GM18868 (cell line): ENCODE results near the gene HPSE2.
"Not testable (repeated sequence)": the region's sequence is repeated elsewhere in the genome, so short reads cannot be mapped to it uniquely, and the experiment has no call there.

Experiments
- ATAC-seq: cut with Tn5 transposase; IDR thresholded peaks from one replicate; pipeline ENCODE4 v1.9.1; 2021; ENCODE audit warnings: mild to moderate bottlenecking, moderate library complexity; ENCODE audit not compliant: unreplicated experiment

HPSE2 gene

GRCh38 chr10:98577168-98577567, 658.5 kb downstream of the HPSE2 start:
- ATAC-seq, result no peak

DNA sequence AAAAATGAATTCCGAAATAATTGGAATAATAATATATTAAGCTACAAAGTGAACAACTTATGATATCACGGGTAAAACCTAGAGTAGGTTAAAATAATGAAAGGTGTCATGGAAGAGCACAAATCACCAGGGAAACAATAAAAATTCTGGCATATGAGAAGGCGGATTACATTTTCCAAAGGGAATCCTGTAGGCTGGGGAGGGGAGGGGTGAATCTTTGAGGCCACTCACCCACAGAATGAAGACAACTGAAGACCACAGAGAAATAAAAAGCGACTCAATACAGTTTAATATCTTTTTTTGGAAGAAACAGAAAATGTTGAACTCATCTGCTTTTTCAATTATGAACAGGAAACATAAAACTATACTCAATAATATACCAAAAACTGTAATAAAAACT, 659.6 kb downstream of the HPSE2 start:
- no peak for ATAC-seq

DNA sequence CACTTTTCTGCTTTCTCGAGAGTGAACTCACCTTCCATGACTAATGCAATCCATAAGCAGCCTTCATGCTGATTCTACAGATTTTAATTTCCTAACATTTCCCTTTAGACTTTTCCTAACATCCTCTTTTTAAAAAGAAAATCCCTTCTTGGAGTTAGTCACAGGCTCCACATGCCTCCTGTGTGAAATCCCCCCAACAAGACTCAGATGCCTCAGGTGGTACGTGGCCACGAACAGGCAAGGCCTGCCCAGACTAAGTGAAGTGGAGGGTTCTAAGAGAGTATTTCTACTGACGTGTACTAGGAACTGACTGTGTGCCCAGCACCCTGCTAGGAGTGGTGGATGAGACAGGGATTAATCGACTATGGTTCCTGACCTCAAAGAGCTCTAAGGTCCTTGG, 663.1 kb downstream of the HPSE2 start:
- ATAC-seq, result no peak

GRCh38 chr10:98570834-98571233, 664.8 kb downstream of the HPSE2 start:
- ATAC-seq, result no peak

DNA sequence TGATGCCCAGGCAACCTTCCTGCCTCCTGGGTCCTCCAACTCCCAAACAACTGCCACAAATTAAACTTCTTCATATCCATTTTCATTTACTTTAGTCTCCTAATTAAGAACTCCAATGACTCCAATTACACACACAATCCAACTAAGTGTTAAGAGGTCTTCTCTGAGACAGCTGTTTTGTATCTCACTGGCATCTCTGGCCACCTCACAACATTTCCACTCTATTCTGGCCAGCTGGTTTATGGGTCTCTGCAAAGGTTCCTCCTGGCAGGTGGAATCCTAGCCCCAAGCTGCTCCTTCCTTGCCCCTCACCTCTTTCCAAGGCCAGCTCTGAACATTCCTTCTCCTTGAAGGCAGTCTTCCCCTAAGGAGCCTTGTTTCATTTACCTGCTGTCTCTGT, 665.8 kb downstream of the HPSE2 start:
- ATAC-seq, result no peak

GRCh38 chr10:98568551-98568950, 667.1 kb downstream of the HPSE2 start:
- ATAC-seq, result no peak

GRCh38 chr10:98567391-98568133, 668.1 kb downstream of the HPSE2 start:
- ATAC-seq, result no peak

DNA sequence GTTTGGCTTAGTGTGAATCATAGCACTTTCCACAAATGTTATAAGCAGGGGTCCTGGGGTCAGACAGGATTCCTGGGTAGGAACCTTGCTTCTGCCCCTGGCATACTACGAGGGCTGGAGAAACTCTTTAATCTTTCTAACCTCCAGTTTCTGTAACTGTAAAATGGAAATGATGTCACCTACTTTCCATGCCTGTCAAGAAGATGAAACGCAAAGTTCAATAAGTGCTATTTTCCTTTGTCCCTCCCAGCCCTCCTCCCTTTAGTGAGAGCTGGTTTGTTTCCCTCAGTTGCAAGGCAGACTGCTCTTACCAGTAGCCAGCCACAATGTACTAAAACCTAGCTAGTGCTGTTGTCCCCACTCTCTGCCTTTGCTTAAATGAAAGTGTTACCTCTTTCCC, 671.8 kb downstream of the HPSE2 start:
- no peak for ATAC-seq

- ATAC-seq, result no peak
These were observed 675.1 kb downstream of the HPSE2 start for GRCh38 chr10:98560565-98560964.

DNA sequence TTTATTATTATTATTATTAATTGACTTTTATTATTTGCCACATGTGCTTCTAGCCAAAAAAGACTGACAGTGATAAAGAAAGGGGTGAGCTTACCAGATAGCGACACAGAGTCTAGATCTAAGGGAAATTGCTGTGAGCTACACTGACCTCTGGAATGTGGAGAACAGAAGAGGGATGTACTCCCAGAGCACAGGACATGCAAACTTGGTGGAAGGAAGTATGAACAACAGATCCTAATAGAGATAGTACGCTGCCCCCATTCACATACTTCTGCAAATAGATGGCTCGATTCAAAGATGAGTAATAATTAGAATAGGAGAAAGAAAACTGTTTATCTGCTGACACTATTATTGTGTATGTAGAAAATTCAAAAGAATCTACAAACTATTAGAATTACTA, 679.6 kb downstream of the HPSE2 start:
- no peak for ATAC-seq

DNA sequence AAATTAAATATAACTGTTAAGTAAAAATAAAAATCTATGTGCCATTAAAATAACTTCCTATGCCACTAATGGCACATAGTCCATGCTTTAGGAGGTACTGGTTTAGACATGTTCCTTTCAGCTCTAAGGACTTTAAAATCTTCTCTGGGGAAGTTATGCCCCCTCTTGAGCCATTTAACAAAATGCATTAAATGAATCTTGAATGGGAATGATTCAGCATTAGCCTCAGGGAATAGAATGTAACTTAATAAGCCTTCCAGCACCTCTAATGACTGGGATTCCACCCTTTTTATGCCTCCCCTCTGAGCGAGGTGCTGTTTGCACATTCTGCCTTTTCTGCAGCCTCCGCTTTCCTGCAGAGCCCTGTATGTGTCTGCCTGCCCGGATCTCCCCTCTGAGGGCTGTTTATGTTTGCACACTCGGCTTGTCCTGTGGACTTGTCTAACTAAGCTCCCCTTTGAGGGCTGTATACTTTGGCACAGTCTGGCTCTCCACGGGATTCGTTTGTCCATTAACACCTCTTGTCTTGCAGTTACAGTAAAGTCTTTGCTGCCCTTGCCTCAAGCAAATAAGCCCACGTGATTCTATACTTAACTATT, 680.5 kb downstream of the HPSE2 start:
- ATAC-seq, result no peak

DNA sequence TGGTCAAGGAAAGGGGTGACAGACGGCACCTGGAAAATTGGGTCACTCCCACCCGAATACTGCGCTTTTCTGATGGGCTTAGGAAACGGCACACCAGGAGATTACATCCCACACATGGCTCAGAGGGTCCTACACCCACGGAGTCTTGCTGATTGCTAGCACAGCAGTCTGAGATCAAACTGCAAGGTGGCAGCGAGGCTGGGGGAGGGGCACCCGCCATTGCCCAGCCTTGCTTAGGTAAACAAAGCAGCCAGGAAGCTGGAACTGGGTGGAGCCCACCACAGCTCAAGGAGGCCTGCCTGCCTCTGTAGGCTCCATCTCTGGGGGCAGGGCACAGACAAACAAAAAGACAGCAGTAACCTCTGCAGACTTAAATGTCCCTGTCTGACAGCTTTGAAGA, 694.1 kb downstream of the HPSE2 start:
- ATAC-seq, result not testable (repeated sequence)

DNA sequence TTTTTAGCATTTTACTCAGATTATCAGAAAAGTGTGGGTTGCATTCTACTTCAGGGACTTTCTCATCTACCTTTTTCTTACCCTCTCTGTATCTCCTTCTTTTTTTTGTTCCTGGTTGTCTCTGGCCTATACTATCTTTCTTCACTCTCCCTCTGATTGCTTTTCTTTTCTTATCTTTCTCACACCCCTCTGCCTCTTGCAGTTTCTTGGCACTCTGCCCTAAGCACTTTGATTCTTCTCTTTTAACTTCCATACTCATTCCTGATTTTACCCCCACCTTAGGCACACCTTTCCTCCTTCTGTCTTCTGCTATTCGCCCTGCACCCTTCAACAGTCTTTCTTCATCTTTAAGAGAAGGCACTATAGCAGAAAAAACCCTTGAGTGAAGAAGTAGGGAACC, 696.1 kb downstream of the HPSE2 start:
- no peak for ATAC-seq

DNA sequence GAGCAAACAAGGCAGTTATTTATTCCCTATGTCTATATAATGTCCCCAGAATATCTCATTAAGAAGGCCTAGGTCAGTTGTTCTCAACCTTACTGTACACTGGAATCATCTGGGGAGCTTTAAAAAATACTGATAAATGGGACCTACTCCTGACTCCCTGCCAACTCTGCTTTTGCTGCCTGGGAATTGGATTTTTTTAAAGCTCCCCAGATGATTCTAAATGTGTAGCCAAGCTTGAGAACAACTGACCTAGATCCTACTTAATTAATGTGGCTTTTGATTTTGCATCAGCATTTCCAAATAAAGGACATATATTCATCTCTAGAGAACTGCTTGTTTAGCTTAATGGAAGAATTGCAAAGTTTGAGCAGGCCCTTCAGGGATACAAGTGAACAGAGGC, 697.2 kb downstream of the HPSE2 start:
- ATAC-seq, result no peak

DNA sequence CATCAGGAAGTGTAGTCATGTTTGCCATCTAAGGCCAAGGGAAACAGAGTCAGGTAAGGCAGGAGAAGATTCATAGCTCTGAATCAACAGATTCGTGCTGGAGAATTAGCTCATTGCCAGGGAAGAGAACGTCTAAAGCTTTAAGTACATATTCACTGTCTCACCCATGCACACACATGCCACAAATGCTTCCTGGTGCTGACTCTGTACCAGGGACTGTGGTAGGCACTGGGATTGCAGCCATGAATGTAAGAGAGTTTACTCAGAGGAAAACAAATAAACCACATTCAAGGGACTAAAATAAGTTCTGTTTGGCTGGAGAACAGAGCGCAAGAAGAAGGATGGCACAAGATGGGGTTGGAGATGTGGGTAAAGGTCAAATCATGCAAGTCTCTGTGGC, 699.1 kb downstream of the HPSE2 start:
- ATAC-seq, result no peak

GRCh38 chr10:98533746-98534445, 701.8 kb downstream of the HPSE2 start:
- ATAC-seq, result no peak

DNA sequence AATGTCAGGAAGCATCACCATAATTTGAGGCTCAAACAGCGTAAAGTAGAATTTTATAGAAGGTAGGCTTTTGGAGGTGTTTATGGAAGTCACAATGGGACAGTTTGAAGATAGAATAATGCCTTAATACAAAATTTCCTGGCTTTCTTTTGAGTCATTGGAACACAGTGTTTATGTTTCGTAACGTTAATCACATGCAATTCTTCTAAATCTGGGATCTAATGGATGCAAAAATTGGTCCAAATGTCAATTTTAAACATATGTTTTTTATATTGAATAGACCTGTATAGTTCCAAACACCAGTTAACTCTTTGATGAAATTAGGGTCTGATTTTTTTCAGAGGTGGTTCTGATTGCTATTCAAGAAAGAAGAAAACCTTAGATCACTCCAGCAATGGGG, 702.4 kb downstream of the HPSE2 start:
- no peak for ATAC-seq

GRCh38 chr10:98528805-98529183, 706.9 kb downstream of the HPSE2 start:
- no peak for ATAC-seq

DNA sequence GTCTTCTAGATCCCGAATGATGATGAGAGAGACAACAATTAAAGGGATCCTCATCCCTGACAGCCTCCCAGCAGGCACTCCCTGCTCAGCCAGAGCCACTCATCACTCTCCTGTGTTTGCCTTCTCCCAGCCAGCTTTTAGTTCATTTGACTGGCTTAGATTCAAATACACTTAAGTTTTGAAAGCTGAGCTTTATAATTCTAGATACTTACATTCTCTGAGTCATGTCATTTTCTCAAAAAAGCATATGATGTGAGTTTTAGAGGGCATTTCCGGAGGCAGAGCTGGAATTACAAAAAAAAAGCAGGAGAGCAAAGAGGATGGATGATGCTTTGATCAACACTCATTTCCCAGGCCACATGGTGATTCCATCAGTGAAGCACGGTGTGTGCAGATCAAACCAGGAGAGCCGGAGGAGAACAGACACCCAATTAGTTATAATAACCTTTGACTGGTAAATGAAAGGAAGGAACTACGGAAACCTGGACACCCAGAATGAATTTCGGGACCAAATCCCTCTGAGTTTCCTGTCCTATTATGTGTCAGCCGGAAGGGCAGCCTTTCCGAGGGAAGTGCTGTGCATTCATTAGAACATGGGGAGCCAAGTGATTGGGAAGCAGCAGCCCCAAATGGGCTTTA, 707.4 kb downstream of the HPSE2 start:
- ATAC-seq, result no peak

DNA sequence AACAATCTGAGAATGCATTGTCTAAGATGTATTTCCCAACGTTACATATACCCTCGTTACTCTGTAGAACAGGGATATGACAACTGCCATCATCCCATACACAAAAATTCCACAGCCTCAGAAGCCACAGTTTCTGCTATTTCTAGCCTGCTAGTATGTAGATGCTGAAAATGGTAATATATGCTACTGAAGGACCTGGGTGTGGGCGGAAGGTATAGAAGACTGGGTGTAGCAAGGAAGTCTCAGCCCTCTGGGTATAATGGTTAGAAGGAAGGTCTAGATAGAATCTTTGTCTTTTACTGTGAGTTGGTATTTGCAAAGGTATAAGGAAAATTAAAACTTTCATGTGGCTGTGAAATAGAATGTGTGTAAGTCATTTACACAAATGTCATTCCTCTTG, 709.7 kb downstream of the HPSE2 start:
- no peak for ATAC-seq

DNA sequence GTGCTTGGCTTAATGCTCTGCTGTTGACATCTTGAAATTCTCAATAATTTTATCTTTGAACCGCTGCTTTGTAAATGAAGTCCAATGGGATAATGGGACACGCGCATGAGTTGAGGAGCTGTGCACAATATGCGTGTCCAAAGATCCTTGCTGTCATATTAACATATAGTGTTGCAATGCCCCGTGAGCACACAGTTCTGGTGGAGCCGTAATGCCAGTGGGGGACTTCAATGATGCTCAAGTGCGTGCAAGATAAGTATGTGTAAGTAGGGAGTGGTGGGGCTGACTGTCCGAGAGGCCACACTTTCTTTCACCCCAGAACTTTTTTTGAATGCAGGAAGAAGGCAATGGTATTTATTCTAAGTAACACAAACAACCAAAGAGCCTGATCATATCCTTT, 711.5 kb downstream of the HPSE2 start:
- no peak for ATAC-seq

GRCh38 chr10:98519841-98520240, 715.8 kb downstream of the HPSE2 start:
- ATAC-seq, result no peak
